Body of pancreas (tissue), 4 donors: ENCODE measurements around the gene FALEC. TPM values are rescaled to one million over a fixed set of nuclear protein-coding genes. Genes with fewer than 3 reads are reported as not detected.

Experiments used
- ATAC-seq: fragments of 150-250 bp; one replicate; pipeline ENCODE4 v1.9.1; 2016
- DNase-seq, 4 donors: peaks; one replicate each; pipeline ENCODE4 v3.0.0-alpha.2; 2019
- H3K27ac ChIP-seq, 4 donors: fragments of 200-600 bp; sonication (generic); 1 replicate in 3 of 4; 2 replicates in 1 of 4; pipeline versions ENCODE4 v1.5.1 to v1.6.1; 2016 to 2019; ENCODE audit warnings: mild to moderate bottlenecking in 1 of 4, mixed read lengths in 1 of 4, moderate library complexity in 1 of 4
- H3K27me3 ChIP-seq, 2 donors: fragments of 200-600 bp; sonication (generic); one replicate each; pipeline ENCODE4 v1.6.0; 2016; ENCODE audit warnings: mild to moderate bottlenecking in 1 of 2
- H3K36me3 ChIP-seq, 2 donors: fragments of 200-600 bp; sonication (generic); replicated peaks in 1 of 2; 2 replicates each; pipeline ENCODE4 v1.5.1; 2016; ENCODE audit warnings: low read depth in 2 of 2; ENCODE audit not compliant: insufficient read depth in 1 of 2
- H3K4me1 ChIP-seq: fragments of 200-600 bp; sonication (generic); one replicate; pipeline ENCODE4 v1.6.0; 2016
- H3K4me3 ChIP-seq, 2 donors: fragments of 200-600 bp; sonication (generic); 1 replicate in 1 of 2; 2 replicates in 1 of 2; pipeline ENCODE4 v1.5.1; 2016 to 2019
- H3K9me3 ChIP-seq, 3 donors: fragments of 200-600 bp; sonication (generic); 1 replicate in 2 of 3; 2 replicates in 1 of 3; pipeline ENCODE4 v1.5.1; 2016
- CTCF ChIP-seq, 7 experiments: fragments of 450-650 bp in 4 of 7; fragments of 200-600 bp in 3 of 7; sonication (generic) in 3 of 7; IDR thresholded peaks; one replicate each; pipeline ENCODE4 v1.5.1; 2016 to 2019; ENCODE audit warnings: antibody characterized with exemption in 7 of 7
- POLR2A ChIP-seq, 3 donors: fragments of 450-650 bp; IDR thresholded peaks; one replicate each; pipeline ENCODE4 v1.6.1; 2016; ENCODE audit warnings: antibody characterized with exemption in 3 of 3, mild to moderate bottlenecking in 2 of 3
- WGBS, 2 donors: methylation state at CpG; one replicate each; pipeline ENCODE4 v1.1.5; 2017; 5-methylcytosine and 5-hydroxymethylcytosine counted together
- intact Hi-C: fragments of 100-400 bp; cut with DNase I; formaldehyde crosslinking; loops from one replicate; pipeline ENCODE4 v1.15.1; 2023
- total RNA-seq, 2 donors: library from RNA; depleted of rRNA; stranded (reverse); fragments of >200 nt; gene quantifications; one replicate each; pipeline ENCODE4 v1.1.0, GENCODE V29; 2016

FALEC gene
- total RNA-seq, 2 donors from 2014 or later = not detected

- no peak for ATAC-seq
- DNase-seq = peak in 1 of 4 donors; percentile 27
Measured at GRCh38 chr1:150537732-150538684, 22.5 kb downstream of the FALEC start.

GRCh38 chr1:150543500-150544143 lies 28.1 kb downstream of the FALEC start:
- no peak overlapping the region for H3K27ac ChIP-seq
- H3K9me3 ChIP-seq = no peaks in the 10 kb centered on the region
- 75 to 80% methylated on average over 13 of the region's 13 CpGs for WGBS, 2 donors
- H3K36me3 ChIP-seq = no peaks in the 10 kb centered on the region
- intact Hi-C loops = no loop called here
- no peaks in the 10 kb centered on the region for H3K27me3 ChIP-seq
- H3K4me3 ChIP-seq = no peak overlapping the region
- TF ChIP-seq CTCF (IDR thresholded peaks at IDR 0.05) (no peak), POLR2A (IDR thresholded peaks at IDR 0.05) (no peak)
- peaks cover 3% of the 10 kb centered on the region for H3K4me1 ChIP-seq
- ATAC-seq = peak; percentile 43
- peak in 1 of 4 donors; percentile 32 for DNase-seq

More at GRCh38 chr1:150537732-150538684, 22.5 kb downstream of the FALEC start:
- Histone ChIP-seq H3K9me3 (no peaks in the 10 kb centered on the region), H3K27ac (no peak overlapping the region), H3K27me3 (no peaks in the 10 kb centered on the region), H3K4me1 (peaks cover 4% of the 10 kb centered on the region), H3K36me3 (no peaks in the 10 kb centered on the region), H3K4me3 (no peak overlapping the region)
- TF ChIP-seq CTCF (IDR thresholded peaks at IDR 0.05) (no peak), POLR2A (IDR thresholded peaks at IDR 0.05) (no peak)
- WGBS, 2 donors = 78 to 85% methylated on average over 14 to 17 of the region's 17 CpGs
- intact Hi-C loops = no loop called here

GRCh38 chr1:150544204-150544603 lies 28.7 kb downstream of the FALEC start:
- H3K4me3 ChIP-seq = no peak overlapping the region
- DNase-seq (no peak), ATAC-seq (no peak)
- peaks cover 7% of the 10 kb centered on the region for H3K4me1 ChIP-seq
- H3K9me3 ChIP-seq = no peaks in the 10 kb centered on the region
- no peaks in the 10 kb centered on the region for H3K27me3 ChIP-seq
- no peak overlapping the region for H3K27ac ChIP-seq
- TF ChIP-seq POLR2A (IDR thresholded peaks at IDR 0.05) = no peak
- TF ChIP-seq CTCF (IDR thresholded peaks at IDR 0.05) = no peak
- intact Hi-C loops = no loop called here
- WGBS, 2 donors = 51 to 59% methylated on average over 3 of the region's 3 CpGs
- H3K36me3 ChIP-seq = no peaks in the 10 kb centered on the region

- Histone ChIP-seq H3K36me3 (no peaks in the 10 kb centered on the region), H3K27me3 (no peaks in the 10 kb centered on the region), H3K27ac (no peak overlapping the region), H3K9me3 (no peaks in the 10 kb centered on the region), H3K4me3 (no peak overlapping the region), H3K4me1 (peaks cover 15% of the 10 kb centered on the region)
- WGBS, 2 donors = 65 to 70% methylated on average over 6 of the region's 6 CpGs
- no peak for ATAC-seq
- no peak for DNase-seq
- no peak for TF ChIP-seq CTCF (IDR thresholded peaks at IDR 0.05)
- no peak for TF ChIP-seq POLR2A (IDR thresholded peaks at IDR 0.05)
- intact Hi-C loops = no loop called here
Measured at GRCh38 chr1:150545486-150546032, 30.0 kb downstream of the FALEC start.
